WERI-Rb-1 (cell line): ENCODE results near the gene GABRG3.

ENCODE experiments used
- DNase-seq: peaks from one replicate; pipeline ENCODE4 v3.0.0-alpha.2; 2020
- H3K27ac ChIP-seq: fragments of 250-450 bp; sonication (Bioruptor Pico); 2 replicates; pipeline ENCODE4 v1.5.1; 2020; ENCODE audit warnings: mild to moderate bottlenecking, moderate library complexity
- H3K27me3 ChIP-seq: fragments of 250-450 bp; sonication (Bioruptor Pico); 2 replicates; pipeline ENCODE4 v1.5.1; 2021; ENCODE audit warnings: mild to moderate bottlenecking, low read depth, moderate library complexity; ENCODE audit not compliant: insufficient read depth, severe bottlenecking
- H3K36me3 ChIP-seq: fragments of 250-450 bp; sonication (Bioruptor Pico); 2 replicates; pipeline ENCODE4 v1.5.1; 2020; ENCODE audit warnings: mild to moderate bottlenecking, moderate library complexity
- H3K4me3 ChIP-seq: 2 replicates; pipeline ENCODE4 v1.5.1; 2011; ENCODE audit warnings: low read depth, mild to moderate bottlenecking, control low read depth, low read length
- H3K9me3 ChIP-seq: fragments of 250-450 bp; sonication (Bioruptor Pico); 2 replicates; pipeline ENCODE4 v1.5.1; 2021; ENCODE audit warnings: mild to moderate bottlenecking, moderate library complexity; ENCODE audit not compliant: severe bottlenecking
- TF ChIP-seq, protein P1 (sequence below): IDR thresholded peaks from 2 replicates; pipeline ENCODE4 v1.5.1; 2011; ENCODE audit warnings: low read depth, mild to moderate bottlenecking, control low read depth, inconsistent platforms, low read length

The GABRG3 gene

DNA sequence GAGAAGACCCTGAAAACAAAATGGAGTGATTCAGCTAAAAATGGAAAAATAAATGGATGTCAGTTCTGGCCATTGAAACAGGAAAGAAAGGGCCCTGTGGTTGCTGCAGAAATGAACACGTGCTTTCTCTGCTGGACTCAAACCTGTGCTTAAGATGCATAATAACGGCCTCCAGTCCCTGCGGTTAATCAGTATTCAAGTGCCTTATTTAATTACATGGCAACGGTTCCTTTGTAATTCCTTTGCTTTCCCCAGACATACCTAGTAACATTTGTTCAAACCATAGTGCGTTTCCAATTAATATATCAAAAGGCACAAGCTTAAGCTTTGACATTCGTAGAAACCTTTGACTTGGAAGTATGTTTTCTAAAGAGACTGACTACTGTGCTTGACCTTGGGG lies 428.3 kb downstream of the GABRG3 start:
- TF ChIP-seq, protein P1, sequence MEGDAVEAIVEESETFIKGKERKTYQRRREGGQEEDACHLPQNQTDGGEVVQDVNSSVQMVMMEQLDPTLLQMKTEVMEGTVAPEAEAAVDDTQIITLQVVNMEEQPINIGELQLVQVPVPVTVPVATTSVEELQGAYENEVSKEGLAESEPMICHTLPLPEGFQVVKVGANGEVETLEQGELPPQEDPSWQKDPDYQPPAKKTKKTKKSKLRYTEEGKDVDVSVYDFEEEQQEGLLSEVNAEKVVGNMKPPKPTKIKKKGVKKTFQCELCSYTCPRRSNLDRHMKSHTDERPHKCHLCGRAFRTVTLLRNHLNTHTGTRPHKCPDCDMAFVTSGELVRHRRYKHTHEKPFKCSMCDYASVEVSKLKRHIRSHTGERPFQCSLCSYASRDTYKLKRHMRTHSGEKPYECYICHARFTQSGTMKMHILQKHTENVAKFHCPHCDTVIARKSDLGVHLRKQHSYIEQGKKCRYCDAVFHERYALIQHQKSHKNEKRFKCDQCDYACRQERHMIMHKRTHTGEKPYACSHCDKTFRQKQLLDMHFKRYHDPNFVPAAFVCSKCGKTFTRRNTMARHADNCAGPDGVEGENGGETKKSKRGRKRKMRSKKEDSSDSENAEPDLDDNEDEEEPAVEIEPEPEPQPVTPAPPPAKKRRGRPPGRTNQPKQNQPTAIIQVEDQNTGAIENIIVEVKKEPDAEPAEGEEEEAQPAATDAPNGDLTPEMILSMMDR: no peak
- Histone ChIP-seq H3K4me3 (no peak overlapping the region), H3K9me3 (no peaks in the 10 kb centered on the region), H3K27ac (no peak overlapping the region), H3K27me3 (no peaks in the 10 kb centered on the region), H3K36me3 (no peaks in the 10 kb centered on the region)
- DNase-seq: no peak

DNA sequence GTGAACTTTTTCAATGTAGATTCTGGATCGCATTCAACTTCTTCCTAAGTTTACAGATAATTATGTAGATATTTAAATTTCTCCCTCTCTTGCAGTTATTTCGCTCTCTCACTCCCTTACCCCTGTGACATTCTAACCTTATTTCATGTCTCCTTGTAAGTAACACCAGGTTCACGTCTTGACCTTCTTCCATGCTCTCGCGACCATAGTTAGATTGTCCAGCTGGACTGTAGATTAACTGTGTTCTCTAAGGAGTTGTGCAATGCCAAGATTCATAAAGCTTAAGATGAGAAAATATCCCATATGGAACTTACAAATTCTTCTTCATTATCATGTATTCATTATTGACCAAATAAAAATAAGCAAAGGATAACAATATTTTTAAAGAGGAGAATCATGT lies 430.5 kb downstream of the GABRG3 start:
- Histone ChIP-seq H3K27me3 (no peaks in the 10 kb centered on the region), H3K9me3 (no peaks in the 10 kb centered on the region), H3K4me3 (no peak overlapping the region), H3K36me3 (no peaks in the 10 kb centered on the region), H3K27ac (no peak overlapping the region)
- no peak for DNase-seq
- TF ChIP-seq, protein P1: no peak

GRCh38 chr15:27408428-27408827 lies 437.4 kb downstream of the GABRG3 start:
- DNase-seq: no peak
- Histone ChIP-seq H3K4me3 (no peak overlapping the region), H3K27me3 (no peaks in the 10 kb centered on the region), H3K9me3 (no peaks in the 10 kb centered on the region), H3K36me3 (no peaks in the 10 kb centered on the region), H3K27ac (no peak overlapping the region)
- TF ChIP-seq, protein P1: no peak

- Histone ChIP-seq H3K36me3 (no peaks in the 10 kb centered on the region), H3K27me3 (no peaks in the 10 kb centered on the region), H3K27ac (no peak overlapping the region), H3K4me3 (no peak overlapping the region), H3K9me3 (no peaks in the 10 kb centered on the region)
- TF ChIP-seq, protein P1: no peak
- no peak for DNase-seq
These were observed 440.1 kb downstream of the GABRG3 start for GRCh38 chr15:27410996-27411605.

DNA sequence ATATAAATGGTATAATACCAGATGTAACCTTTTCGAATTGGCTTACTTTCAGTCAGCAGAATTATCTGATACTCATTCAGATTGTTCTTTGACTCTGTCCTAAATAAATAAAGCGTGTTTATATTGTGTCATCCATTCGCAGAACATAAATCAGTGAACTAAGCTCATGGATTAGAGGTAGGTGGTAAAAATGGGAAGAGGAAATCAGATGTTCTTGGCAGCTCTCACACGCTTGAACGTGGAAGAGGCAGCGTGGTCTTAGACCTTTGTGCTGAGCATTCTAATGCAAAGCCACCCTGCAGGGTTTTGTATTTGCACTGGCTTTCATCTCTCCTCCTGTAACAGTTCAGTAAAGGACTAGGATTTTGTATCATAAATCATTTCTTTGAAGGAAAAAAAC lies 441.4 kb downstream of the GABRG3 start:
- no peaks in the 10 kb centered on the region for H3K9me3 ChIP-seq
- H3K27me3 ChIP-seq: no peaks in the 10 kb centered on the region
- H3K36me3 ChIP-seq: no peaks in the 10 kb centered on the region
- DNase-seq: no peak
- TF ChIP-seq, protein P1: no peak
- no peak overlapping the region for H3K27ac ChIP-seq
- H3K4me3 ChIP-seq: no peak overlapping the region
